Loucy (cell line): ENCODE data around the gene TEP1.

ENCODE experiments used
- CTCF ChIP-seq: fragments of 200-600 bp; sonication (generic); conservative IDR thresholded peaks from 2 replicates; pipeline ENCODE4 v1.5.1; 2014; ENCODE audit warnings: mild to moderate bottlenecking, antibody characterized with exemption, low read length
- EZH2phosphoT487 ChIP-seq: fragments of 200-600 bp; IDR thresholded peaks from 2 replicates; pipeline ENCODE4 v1.6.1; 2018; ENCODE audit warnings: antibody characterized with exemption, mild to moderate bottlenecking, moderate library complexity, borderline replicate concordance

GRCh38 chr14:20438664-20439063, 25.4 kb upstream of the TEP1 start:
- TF ChIP-seq CTCF (no peak), EZH2phosphoT487 (no peak)
